Measurements from ENCODE around the gene FCRL6.

FCRL6 gene

DNA sequence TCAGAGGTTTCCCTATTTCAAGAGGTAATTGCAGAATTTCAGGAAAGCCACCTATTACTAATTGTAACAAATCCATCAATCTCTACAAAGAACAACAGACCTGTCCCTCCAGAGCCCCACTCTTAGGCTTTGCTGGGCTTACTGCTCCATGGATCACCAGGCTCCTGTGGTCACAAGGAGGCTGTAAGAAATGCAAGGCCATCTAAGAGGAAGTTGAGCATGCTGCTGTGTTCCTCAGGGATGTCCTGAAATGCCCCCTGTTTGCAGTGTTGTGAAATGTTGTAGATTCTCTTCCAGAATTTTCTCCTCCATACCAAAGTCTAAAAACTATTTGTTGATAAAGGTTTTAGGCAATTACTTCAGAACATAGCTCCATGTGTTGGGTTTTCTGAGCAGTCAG, 45.8 kb upstream of the FCRL6 start:
- no peak for TF ChIP-seq TCF12 (IDR thresholded peaks at IDR 0.05; ENCODE audit: low read depth)
- no peak for TF ChIP-seq NFIC (IDR thresholded peaks at IDR 0.05)

DNA sequence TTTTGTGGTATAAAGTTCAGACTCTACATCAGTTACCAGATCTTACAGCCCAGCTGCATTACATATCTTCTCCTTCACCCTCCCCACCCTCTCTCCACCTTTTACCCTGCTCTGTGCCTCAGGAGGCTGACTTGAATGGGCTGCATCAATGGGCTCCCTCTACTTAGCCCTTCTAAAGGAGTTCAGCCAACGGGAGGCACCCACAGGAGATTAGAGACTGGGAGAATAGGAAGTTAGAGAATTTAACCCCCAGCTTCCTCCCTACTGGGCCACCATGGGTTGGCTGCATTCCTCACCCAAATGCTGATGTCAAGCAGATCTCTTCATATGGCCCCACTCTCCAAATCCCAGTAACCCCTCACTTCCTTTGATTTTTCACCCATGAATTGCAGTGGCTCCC, 38.5 kb upstream of the FCRL6 start:
- TF ChIP-seq CREB1 (IDR thresholded peaks at IDR 0.05; ENCODE audit: low read depth): no peak
- no peak for TF ChIP-seq ZBTB7A (IDR thresholded peaks at IDR 0.05; ENCODE audit: low read depth)
- no peak for TF ChIP-seq FOXM1 (IDR thresholded peaks at IDR 0.05; ENCODE audit: borderline replicate concordance, low read depth)
- no peak for TF ChIP-seq CEBPB (IDR thresholded peaks at IDR 0.05)
- TF ChIP-seq EP300 (IDR thresholded peaks at IDR 0.05; ENCODE audit: borderline replicate concordance): no peak
- no peak for TF ChIP-seq NFIC (IDR thresholded peaks at IDR 0.05)
- TF ChIP-seq, protein P1, sequence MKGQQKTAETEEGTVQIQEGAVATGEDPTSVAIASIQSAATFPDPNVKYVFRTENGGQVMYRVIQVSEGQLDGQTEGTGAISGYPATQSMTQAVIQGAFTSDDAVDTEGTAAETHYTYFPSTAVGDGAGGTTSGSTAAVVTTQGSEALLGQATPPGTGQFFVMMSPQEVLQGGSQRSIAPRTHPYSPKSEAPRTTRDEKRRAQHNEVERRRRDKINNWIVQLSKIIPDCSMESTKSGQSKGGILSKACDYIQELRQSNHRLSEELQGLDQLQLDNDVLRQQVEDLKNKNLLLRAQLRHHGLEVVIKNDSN (IDR thresholded peaks at IDR 0.05): no peak
- TF ChIP-seq TCF12 (IDR thresholded peaks at IDR 0.05; ENCODE audit: low read depth): no peak
- TF ChIP-seq YY1 (IDR thresholded peaks at IDR 0.05; ENCODE audit: low read depth): no peak
- TF ChIP-seq TAF1 (IDR thresholded peaks at IDR 0.05; ENCODE audit: low read depth): no peak
- TF ChIP-seq, protein P2, sequence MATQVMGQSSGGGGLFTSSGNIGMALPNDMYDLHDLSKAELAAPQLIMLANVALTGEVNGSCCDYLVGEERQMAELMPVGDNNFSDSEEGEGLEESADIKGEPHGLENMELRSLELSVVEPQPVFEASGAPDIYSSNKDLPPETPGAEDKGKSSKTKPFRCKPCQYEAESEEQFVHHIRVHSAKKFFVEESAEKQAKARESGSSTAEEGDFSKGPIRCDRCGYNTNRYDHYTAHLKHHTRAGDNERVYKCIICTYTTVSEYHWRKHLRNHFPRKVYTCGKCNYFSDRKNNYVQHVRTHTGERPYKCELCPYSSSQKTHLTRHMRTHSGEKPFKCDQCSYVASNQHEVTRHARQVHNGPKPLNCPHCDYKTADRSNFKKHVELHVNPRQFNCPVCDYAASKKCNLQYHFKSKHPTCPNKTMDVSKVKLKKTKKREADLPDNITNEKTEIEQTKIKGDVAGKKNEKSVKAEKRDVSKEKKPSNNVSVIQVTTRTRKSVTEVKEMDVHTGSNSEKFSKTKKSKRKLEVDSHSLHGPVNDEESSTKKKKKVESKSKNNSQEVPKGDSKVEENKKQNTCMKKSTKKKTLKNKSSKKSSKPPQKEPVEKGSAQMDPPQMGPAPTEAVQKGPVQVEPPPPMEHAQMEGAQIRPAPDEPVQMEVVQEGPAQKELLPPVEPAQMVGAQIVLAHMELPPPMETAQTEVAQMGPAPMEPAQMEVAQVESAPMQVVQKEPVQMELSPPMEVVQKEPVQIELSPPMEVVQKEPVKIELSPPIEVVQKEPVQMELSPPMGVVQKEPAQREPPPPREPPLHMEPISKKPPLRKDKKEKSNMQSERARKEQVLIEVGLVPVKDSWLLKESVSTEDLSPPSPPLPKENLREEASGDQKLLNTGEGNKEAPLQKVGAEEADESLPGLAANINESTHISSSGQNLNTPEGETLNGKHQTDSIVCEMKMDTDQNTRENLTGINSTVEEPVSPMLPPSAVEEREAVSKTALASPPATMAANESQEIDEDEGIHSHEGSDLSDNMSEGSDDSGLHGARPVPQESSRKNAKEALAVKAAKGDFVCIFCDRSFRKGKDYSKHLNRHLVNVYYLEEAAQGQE (IDR thresholded peaks at IDR 0.05; ENCODE audit: low read depth): no peak
- TF ChIP-seq RAD21 (IDR thresholded peaks at IDR 0.05; ENCODE audit: low read depth): no peak
- no peak for TF ChIP-seq TEAD4 (IDR thresholded peaks at IDR 0.05)
- TF ChIP-seq, protein P3, sequence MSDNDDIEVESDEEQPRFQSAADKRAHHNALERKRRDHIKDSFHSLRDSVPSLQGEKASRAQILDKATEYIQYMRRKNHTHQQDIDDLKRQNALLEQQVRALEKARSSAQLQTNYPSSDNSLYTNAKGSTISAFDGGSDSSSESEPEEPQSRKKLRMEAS (IDR thresholded peaks at IDR 0.05): no peak
- no peak for TF ChIP-seq EGR1 (IDR thresholded peaks at IDR 0.05)

DNA sequence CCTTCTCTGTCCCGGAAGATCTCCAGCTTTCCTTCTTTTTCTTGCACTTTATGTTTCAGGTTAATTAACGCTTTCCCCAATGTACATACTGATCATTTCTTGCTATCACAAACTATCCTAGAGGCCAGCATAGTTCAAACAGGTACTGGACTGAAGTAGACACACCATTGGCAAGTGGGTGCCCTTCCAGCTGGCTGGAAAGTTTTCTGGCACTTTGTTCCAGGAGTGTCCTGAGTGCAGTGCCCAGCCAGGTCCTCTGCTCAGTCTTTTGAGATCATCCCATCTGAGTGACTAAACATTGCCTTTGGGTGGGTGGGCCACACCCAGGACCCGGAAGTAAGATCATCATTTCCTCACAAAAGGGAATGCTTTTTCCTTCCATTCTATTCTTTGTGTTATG, 36.4 kb upstream of the FCRL6 start:
- TF ChIP-seq, protein P3 (IDR thresholded peaks at IDR 0.05): no peak
- TF ChIP-seq TCF12 (IDR thresholded peaks at IDR 0.05; ENCODE audit: low read depth) (no peak), RAD21 (IDR thresholded peaks at IDR 0.05; ENCODE audit: low read depth) (no peak), YY1 (IDR thresholded peaks at IDR 0.05; ENCODE audit: low read depth) (no peak), CREB1 (IDR thresholded peaks at IDR 0.05; ENCODE audit: low read depth) (no peak), FOXM1 (IDR thresholded peaks at IDR 0.05; ENCODE audit: borderline replicate concordance, low read depth) (no peak), ZBTB7A (IDR thresholded peaks at IDR 0.05; ENCODE audit: low read depth) (no peak), EP300 (IDR thresholded peaks at IDR 0.05; ENCODE audit: borderline replicate concordance) (no peak), EGR1 (IDR thresholded peaks at IDR 0.05) (no peak), NFIC (IDR thresholded peaks at IDR 0.05) (no peak)
- TF ChIP-seq, protein P2 (IDR thresholded peaks at IDR 0.05; ENCODE audit: low read depth): no peak
- TF ChIP-seq, protein P1 (IDR thresholded peaks at IDR 0.05): no peak

DNA sequence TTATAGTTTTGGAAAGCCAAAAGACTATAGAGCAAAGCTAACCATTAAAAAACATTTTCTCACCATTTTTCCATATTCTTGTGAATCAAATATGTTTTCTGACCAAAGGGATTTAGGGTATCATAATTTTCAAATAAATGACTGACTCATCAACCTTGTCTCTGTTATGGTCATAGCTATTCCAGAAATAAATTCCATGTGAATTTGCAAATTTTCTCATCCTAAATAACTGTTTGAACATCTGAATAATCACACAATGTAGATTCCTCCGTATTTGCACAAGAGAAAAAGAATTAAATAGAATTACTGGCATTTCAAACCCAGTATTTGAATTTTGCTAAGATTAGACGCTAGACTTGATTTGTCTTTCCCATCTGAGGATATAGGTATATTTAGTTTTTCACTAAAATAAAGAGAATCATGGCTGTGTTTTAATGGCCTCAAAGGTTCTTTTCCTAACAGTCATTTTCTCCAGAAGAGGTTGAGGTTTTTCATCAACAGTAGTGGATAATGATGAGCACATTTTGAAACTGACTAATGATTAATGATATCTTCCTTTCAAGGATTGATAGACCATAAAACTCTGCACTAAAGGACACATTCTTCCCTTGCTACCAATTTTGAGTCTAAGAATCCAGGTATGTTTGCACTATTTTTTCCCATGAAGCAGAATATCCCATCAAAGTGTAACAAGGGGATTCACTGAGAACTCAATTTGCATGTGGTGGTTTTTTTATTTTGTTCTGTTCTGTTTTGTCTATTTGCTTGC, 30.8 kb upstream of the FCRL6 start:
- no peak for TF ChIP-seq EGR1 (IDR thresholded peaks at IDR 0.05)
- no peak for TF ChIP-seq NFIC (IDR thresholded peaks at IDR 0.05)
- no peak for TF ChIP-seq TAF1 (IDR thresholded peaks at IDR 0.05; ENCODE audit: low read depth)
- no peak for TF ChIP-seq TEAD4 (IDR thresholded peaks at IDR 0.05)
- no peak for TF ChIP-seq EP300 (IDR thresholded peaks at IDR 0.05; ENCODE audit: borderline replicate concordance)
- no peak for TF ChIP-seq FOXM1 (IDR thresholded peaks at IDR 0.05; ENCODE audit: borderline replicate concordance, low read depth)
- no peak for TF ChIP-seq CEBPB (IDR thresholded peaks at IDR 0.05)
- TF ChIP-seq, protein P2 (IDR thresholded peaks at IDR 0.05; ENCODE audit: low read depth): no peak
- TF ChIP-seq ZBTB7A (IDR thresholded peaks at IDR 0.05; ENCODE audit: low read depth): no peak
